MV-4-11 (cell line): ENCODE results near the gene GRK4.
A peak's percentile ranks its signal among the peaks of the same experiment; 100 is the strongest.
"Not testable (repeated sequence)": the region's sequence is repeated elsewhere in the genome, so short reads cannot be mapped to it uniquely, and the experiment has no call there.

Source experiments
- DNase-seq: peaks from one replicate; lab custom pipeline; 2025; lab: John Stamatoyannopoulos, UW

The GRK4 gene

DNA sequence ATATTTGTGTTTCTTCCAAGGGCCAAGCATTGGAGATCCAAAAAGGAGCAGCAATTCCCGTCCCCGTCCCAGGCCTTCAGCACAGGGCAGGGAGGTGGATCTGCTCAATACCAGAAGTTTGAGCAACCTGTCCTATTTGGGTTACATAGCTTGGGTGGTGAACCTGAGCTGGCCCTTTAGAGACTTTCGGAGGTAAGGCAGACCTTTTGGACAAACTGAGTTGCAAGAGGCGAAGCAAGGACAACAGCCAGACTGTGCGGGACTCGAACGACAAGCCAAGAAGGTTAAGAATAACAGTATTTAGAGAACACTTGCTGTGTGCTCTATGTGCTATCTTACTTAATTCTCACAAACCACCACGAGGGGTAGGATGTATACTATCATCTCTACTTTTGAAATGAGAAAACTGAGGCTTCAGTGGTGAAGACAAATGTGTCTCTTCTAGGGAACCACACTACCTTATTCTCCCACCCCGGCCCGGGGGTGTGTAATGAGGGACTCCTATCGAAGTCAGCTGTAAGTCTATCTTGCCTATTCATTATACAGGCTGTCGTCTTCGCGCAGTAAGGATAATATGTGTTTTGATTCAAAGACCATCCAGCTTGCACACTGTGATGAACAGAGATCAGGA, 1.4 kb upstream of the GRK4 start:
- peak; percentile 28 for DNase-seq

DNA sequence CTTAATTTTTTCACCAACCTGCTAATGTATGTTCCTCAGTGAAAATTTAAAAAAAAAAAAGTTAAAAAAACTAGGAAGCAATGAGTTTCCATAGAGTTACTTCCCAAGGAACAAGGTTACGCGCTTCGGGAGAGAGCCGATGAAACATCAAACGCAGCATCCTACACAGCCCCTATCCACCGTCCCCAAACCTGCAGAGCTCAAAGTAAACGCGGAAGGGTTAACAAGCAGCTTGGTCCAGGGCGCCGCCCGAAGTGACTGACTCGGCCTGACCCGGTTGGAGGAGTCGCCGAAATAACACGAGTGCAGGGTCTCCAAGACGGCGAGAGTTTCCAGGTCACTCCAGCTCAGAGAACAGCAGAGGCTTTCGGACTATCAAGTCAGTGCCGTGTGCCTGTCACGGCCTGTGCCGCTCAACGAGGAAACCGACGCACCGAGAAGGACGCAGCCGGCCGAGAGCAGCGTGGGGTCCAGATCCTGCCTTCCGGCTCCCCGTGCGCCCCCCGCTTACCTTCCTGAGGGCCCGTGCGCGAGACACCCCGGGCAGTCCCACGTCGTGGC, 677 bp upstream of the GRK4 start:
- peak; percentile 44 for DNase-seq

DNA sequence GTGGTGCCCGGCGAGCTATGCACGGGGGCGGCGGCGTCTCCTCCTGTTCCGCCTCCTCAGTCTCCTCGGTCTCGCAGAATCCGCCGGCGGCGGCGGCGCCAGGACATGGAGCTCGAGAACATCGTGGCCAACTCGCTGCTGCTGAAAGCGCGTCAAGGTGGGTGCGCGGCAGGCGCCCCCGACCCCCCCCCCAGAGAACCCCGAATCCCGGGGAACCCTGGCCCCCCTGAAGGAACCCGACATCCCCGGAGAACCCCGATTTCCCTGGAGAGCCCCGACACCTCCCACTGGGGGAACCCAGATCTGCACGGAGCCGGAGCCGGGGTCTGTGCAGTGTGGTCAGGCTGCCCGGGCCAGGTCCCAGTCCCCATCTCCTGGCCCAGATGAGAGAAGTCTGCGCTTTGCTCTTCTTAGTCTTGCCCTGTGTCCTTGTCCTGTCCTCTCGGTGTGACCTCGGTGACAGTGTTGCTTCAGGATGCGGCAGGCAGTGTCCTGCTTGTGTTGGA, 648 bp downstream of the GRK4 start:
- no peak for DNase-seq

DNA sequence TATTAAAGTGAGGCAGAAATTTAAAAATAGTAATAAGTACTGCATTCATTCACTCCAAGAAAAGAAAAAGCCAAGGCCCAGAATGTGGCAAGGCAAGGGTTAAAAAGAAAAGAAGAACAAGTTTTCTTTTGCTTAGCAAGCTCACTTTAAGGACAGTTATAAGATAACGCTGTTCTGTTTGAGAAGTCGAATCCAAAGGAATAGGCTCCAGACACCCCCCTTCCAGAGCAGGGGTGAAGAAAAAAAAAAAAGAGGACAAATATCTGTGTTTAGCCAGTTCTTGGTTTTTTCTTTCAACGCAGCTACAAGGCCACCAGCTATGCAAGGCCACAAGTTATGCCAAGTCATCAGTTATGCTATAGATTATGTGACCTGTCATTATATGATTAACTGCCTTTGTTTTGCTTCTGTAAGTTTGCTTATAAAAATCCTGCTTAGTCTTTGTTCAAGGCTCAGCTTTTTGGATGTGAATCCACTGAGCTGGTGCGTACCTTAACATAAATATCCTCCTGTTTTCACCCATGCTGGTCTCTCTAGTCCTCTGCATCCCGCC, 1.4 kb downstream of the GRK4 start:
- no peak for DNase-seq

DNA sequence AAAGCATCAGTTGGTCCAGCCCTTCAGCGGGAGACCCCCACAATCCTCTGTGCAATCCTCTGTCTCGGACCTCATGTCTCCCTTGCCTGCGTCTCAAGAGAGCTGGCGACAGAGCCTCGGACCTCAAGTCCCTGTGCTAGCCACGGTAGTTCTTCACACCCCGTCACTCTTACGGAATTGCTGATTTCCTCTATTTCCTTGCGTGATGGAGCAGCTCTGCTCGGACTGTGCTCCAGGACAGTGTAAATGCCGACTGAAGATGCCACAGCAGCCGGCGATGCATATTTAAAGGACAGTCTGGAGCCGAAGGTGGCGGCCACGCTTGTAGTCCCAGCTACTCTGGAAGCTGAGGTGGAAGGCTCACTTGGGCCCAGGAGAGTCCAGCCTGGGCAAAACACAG, 1.9 kb downstream of the GRK4 start:
- no peak for DNase-seq

DNA sequence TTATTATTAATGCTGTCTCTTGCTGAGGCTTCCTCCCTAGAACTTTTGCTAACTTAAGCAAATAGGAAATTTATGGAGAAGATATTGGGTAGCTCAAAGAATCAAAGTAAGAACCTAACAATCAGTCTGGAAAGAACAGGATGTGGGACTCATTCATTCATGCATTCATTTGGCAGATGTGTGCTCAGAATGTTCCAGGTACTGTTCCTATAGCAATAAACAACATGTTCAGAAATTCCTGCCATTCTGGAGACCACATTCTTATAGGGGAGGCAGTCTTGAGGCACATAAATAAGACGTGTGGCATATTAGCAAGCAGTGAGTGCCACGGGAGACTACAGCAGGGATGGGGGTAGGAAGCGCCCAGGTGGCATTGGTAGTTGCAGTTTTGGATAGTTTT, 5.0 kb downstream of the GRK4 start:
- no peak for DNase-seq

DNA sequence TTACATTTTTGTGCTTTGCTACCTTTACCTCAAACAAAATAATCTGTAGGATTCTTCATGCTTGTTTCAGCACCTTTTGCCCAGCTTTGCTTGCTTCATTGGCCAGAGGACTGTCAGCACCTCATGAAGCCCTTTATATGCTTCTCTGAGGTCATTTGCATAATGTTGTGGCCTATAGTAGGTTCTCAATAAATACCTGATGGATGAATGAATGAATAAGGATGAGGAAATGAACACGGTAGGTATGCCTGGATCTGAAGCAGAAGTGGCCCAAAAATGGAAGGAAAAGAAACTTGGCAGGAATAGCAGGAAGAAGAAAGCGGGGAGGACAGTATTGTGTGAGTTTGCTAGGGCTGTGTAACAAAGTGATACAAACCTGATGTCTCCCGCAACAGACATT, 7.9 kb downstream of the GRK4 start:
- no peak for DNase-seq

DNA sequence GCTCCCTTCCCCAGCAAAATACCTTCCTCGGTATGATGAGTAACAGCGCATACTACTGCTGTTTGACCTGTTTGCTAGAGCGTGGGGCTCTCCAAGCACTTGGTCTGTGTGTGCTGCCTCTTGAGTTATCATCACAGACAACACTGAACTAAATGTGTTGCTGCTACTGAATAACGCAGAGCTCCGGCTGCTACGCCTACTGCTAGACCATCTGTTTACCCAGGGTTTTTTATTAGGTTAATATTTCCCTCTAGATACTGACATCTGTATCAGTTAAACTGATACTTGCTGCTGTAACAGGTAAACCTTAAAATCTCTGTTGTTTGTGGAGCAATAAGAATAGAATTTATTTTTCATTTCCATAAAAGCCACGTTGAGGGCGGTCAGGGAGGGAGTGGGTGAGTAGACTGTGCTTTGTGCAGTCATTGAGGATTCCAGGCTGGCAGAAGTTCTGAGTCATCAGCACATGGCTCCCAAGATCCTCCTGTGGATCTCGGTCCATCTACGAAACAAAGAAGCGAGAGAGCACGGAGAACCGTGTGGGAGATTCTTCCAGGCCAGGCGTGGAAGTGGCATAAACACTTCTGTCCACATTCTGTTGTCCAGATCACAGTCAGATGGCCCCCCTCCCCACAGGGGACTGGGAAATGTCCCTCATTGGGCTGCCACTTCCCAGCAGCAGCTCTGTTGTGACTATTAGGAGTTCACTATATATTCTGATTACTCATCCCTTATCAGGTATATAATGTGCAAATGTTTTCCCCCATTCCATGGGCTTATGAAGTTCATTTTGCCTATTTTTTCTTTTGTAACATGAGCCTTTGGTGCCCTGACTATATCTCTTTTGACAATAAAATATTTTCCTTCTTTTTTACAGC, 14.1 kb downstream of the GRK4 start:
- no peak for DNase-seq

DNA sequence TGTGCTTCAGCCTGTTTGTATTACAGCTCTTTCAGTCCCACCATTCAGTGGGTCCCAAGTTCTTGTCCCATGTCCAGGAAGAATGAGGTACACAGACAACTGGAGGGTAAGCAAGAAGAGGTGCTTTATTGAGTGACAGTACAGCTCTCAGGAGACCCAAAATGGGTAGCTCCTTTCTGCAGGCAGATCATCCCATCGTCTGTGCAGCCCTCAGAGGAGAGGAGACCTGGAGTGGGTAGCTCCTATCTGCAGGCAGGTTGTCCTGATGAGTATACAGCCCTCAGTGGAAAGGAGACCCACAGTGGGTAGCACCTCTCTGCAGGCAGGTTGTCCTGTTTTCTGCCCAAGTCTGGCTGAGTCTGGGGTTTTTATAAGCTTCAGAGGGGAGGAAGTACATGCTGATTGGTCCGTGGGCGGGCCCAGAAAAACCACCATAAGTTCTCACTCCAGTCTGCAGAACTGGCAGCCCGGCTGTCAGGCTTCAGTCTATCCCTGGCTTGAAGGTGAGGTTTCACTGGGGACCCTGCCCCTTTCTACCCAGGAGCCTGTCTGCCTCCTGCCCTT, 18.0 kb downstream of the GRK4 start:
- DNase-seq, result no peak

DNA sequence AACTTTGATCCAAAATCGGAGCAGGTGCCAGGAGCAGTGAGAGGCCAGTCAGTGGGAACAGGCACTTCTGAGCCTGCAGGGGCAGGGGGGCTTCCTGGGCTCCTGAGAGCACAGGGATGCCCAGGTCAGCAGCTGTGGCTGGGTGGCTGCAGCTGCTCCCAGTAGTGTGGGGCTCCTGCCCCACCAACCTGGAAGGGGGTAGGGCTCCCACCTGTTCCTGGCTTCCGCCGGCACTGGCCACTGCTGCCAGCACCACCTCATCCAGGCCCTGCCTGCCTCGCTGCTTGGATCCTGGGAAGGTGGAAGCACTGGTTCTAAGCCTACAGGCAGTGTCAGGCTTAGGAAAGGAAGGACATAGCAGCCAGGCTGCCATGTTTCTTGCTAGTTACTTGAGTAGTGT, 18.6 kb downstream of the GRK4 start:
- no peak for DNase-seq

DNA sequence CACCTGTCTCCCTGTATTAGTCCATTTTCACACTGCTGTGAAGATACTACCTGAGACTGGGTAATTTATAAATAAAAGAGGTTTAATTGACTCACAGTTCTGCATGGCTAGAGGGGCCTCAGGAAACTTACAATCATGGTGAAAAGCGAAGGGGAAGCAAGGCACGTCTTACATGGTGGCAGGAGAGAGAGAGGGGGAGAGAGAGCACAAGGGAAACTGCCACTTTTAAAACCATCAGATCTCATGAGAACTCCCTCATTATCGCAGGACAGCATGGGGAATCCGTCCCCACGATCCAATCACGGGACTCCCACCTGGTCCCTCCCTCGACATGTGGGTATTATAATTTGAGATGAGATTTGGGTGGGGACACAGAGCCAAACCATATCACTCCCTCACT, 20.3 kb downstream of the GRK4 start:
- not testable (repeated sequence) for DNase-seq

DNA sequence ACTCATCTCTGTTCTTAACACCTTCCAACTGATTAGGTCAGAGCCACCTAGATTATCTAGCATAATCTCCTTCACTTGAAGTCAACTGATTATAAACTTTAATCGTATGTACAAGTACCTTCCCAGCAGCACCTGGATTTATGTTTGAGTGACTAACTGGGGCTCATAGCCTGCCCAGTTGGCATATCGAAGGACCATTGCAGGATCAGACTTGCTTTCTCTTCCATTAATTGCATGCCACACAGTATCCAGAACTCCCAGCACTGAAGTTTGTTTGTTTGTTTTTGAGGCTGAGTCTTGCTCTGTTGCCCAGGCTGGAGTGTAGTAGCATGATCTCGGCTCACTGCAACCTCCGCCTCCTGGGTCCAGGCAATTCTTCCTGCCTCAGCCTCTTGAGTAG, 27.9 kb downstream of the GRK4 start:
- no peak for DNase-seq

DNA sequence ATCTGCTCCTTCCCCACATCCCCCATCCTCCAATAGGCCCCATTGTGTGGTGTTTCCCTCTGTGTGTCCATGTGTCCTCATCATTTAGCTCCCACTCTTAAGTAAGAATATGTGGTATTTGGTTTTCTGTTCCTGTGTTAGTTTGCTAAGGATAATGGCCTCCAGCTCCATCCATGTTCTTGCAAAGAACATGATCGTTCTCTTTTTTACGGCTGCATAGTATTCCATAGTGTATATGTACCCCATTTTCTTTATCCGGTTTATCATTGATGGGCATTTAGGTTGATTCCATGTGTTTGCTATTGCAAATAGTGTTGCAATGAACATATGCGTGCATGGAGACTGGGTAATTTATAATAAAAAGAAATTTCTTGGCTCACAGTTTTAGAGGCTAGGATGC, 31.5 kb downstream of the GRK4 start:
- DNase-seq, result no peak

DNA sequence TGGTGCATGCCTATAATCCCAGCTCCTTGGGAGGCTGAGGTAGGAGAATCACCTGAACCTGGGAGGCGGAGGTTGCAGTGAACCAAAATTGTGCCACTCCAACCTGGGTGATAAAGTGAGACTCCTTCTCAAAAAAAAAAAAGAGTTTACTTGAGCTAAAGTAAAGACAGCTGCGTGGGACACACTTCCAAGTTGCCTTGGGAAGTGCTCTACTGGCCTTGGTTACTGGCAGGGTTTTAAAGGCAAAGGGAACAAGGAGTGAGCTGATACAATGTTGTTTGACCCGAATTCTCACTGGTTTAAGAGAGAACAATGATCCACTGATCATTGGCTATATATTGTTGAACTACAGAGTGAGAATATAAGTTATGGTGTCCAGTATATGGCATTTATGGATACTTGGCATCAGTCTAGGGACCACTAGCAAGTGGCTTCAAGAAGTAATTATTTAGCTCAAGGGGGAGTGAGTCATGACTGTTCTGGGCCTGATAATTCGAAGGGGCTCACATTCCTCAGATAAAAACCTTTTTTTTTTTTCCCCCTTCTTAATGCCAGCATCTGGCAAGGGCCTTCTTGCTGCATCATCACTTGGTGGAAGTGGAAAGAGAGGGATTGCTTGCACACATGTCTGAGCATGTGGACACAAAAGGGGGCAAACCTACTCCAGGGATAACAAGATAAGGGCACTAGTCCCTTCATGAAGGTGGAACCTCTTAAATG, 32.3 kb downstream of the GRK4 start:
- no peak for DNase-seq

DNA sequence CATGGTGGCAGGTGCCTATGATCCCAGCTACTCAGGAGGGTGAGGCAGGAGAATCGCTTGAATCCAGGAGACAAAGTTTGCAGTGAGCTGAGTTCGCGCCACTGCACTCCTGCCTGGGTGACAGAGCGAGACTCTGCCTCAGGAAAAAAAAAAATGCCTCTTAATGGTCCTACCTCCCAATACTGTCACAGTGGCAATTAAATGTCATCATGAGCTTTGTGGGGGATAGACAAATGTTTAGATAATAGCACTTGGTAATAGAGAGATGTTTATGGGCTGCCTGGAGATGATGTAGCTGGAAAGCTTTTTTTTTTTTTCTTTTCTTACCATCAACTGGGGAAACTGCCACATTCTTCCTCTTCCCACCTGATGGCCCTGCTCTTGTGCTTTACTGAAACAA, 33.0 kb downstream of the GRK4 start:
- DNase-seq, result no peak

DNA sequence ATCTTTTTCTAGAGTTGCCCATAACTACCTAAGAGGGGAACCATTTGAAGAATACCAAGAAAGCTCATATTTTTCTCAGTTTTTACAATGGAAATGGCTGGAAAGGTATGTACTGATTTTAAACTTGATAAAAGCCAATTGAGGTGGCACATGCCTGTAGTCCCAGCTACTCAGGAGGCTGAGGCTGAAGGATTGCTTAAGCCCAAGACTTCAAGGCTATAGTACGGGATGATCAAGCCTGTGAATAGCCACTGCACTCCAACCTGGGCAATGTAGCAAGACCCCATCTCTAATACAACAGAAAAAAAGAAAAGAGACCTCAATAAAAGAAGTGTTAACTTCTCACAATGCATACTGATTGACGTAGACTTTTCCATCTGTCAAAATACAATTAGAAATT, 44.4 kb downstream of the GRK4 start:
- DNase-seq, result no peak

DNA sequence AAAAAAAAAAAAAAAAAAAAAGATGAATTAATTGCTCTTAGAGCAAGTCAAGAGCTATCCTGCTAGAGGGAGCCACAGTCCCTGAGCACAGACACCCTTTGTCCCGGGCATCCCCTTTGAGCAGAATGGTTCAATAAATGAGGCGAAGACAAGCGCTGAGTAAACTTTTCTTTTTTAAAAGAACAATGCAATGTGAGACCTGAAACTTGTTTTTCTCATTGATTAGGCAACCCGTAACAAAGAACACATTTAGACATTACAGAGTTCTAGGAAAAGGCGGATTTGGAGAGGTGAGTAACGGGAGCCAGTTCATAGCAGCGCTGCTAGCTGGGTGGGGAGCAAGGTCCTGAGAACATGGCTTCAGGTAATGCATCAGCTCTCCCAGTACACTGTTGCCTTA, 46.1 kb downstream of the GRK4 start:
- peak; percentile 3 for DNase-seq

DNA sequence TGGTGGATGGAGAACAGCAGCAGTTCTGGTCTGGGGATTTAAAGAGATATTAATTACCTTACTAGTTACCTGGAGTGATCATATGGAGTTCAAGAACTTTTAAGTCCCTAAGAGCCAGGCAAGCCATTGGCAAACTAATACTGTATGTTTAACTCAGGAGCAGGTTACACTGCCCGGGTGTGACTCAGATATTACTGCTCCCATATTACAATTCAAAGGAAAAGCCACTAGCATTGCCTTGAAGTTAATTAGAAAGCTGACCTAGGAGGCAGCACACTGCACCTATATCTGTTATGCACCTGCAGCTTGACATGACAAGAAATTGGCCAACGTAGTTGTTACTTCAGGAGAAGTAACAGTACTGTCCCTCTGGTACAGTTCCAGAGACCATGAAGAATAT, 47.2 kb downstream of the GRK4 start:
- DNase-seq, result no peak

DNA sequence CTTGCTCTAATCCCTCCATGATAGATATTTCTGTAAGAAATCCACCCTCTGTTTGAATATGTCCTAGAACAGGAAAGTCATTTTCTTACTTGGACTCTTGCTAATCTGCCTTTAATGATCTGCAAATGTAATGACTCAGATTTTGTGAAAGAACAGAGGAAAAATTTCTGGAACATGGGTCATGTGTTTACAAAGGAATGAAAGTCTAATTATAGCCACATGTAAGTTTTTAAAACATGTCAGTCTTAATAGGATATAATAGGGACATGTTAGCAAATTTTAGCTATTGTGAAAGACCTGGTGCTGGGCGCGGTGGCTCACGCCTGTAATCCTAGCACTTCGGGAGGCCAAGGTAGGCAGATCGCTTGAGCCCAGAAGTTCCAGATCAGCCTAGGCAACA, 47.6 kb downstream of the GRK4 start:
- no peak for DNase-seq

DNA sequence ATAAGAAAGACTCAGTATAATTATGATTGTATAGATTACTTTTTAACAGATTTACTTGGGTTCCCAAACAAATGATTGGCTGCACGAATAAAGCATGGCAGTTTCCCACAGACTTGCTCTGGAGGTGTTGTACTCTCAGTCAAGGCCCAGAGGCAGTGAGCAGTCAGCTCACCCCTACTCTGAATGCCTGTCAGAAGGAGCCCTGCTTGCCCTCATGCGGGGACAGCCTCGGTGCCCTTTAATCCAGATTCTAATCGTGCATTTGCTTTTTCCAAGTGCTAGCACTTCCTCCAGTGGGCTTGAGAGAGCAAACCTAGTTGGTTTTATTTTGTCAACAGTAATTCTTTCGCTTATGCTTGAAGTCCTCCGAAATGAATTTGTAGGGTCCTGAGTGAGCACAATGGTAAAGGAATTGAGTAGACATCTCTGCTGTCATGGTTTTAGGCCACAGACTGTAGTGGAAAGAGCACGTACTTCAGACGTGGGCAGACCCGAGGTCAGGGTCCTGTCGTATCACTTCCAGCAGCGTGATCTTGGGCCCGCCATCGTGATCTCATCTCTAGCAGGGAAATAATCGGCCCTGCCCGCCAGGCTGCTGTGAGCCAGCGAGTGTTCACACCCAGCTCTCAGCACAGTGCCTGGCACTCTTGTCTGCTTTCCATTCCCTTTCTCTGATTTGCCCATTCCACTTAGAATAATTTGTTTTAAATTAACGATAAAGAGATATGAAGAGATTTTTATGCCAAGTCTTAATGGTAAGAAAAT, 48.3 kb downstream of the GRK4 start:
- DNase-seq, result no peak

DNA sequence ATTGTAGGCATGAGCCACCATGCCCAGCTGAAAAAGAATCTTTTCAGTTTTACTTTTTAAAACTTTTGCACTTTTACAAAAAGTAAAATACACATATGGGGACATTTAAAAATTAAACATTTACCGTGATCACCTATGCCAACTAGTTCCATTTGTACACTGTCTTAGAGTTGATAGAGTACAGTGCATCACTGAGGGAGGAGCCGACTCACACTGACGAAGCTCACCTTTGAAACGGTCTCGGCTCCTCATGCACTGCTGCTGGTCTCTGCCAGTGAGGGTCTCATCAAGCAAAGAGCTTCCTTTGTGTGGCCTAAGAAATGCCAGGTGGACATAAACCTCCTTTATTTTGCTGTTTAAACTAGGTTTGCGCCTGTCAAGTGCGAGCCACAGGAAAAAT, 50.0 kb downstream of the GRK4 start:
- no peak for DNase-seq
